ENCODE measurements around the gene ZMIZ1. TPM values are rescaled to one million over a fixed set of nuclear protein-coding genes. Genes with fewer than 3 reads are reported as not detected.

Gene ZMIZ1
- total and polyA plus RNA-seq, 2 donors (not counting 1 experiment from before 2014, with no cell fraction given), result 6.3 to 30.6 TPM

- no peak for DNase-seq (ENCODE audit: low read depth in 2 of 2)
- H3K4me3 ChIP-seq (replicated peaks in 1 of 4; ENCODE audit: control extremely low read depth in 1 of 4, insufficient read depth in 1 of 4, low read depth in 3 of 4, low read length in 4 of 4), result no peak overlapping the region
- H3K27ac ChIP-seq (ENCODE audit: insufficient read depth, low read length), result no peak overlapping the region
- H3K4me2 ChIP-seq (ENCODE audit: extremely low read depth, insufficient read depth, low read length), result no peak overlapping the region
- no peaks in the 10 kb centered on the region for H3K9me3 ChIP-seq (ENCODE audit: control insufficient read depth, insufficient read depth, low read depth, low read length)
- no peak for TF ChIP-seq CTCF (conservative IDR thresholded peaks at IDR 0.05 in 1 of 2, IDR thresholded peaks at IDR 0.05 in 1 of 2; ENCODE audit: low read depth in 1 of 2, low read length in 2 of 2)
- no peak for TF ChIP-seq EZH2 (IDR thresholded peaks at IDR 0.05; ENCODE audit: low read length, missing control alignments)
- peaks cover 6% of the 10 kb centered on the region for H3K27me3 ChIP-seq (ENCODE audit: control insufficient read depth, insufficient read depth, low read length)
- H3K9ac ChIP-seq (ENCODE audit: insufficient read depth, low read length), result no peak overlapping the region
- H2AFZ ChIP-seq (ENCODE audit: low read length), result no peak overlapping the region
- H3K79me2 ChIP-seq (ENCODE audit: control insufficient read depth, insufficient read depth, low read length), result no peaks in the 10 kb centered on the region
- H3K36me3 ChIP-seq (ENCODE audit: control insufficient read depth, insufficient read depth, low read length), result no peaks in the 10 kb centered on the region
- no peaks in the 10 kb centered on the region for H3K4me1 ChIP-seq (ENCODE audit: control insufficient read depth, extremely low read depth, insufficient read depth, low read length)
- H4K20me1 ChIP-seq (ENCODE audit: control insufficient read depth, extremely low read depth, insufficient read depth, low read length), result no peaks in the 10 kb centered on the region
Observed at GRCh38 chr10:79055892-79056291, 12.9 kb upstream of the ZMIZ1 start.

GRCh38 chr10:79056361-79056735, 12.4 kb upstream of the ZMIZ1 start:
- no peak overlapping the region for H3K4me2 ChIP-seq (ENCODE audit: extremely low read depth, insufficient read depth, low read length)
- no peak for DNase-seq (ENCODE audit: low read depth in 2 of 2)
- H4K20me1 ChIP-seq (ENCODE audit: control insufficient read depth, extremely low read depth, insufficient read depth, low read length), result no peaks in the 10 kb centered on the region
- H3K4me3 ChIP-seq (replicated peaks in 1 of 4; ENCODE audit: control extremely low read depth in 1 of 4, insufficient read depth in 1 of 4, low read depth in 3 of 4, low read length in 4 of 4), result no peak overlapping the region
- H3K27ac ChIP-seq (ENCODE audit: insufficient read depth, low read length), result no peak overlapping the region
- TF ChIP-seq CTCF (conservative IDR thresholded peaks at IDR 0.05 in 1 of 2, IDR thresholded peaks at IDR 0.05 in 1 of 2; ENCODE audit: low read depth in 1 of 2, low read length in 2 of 2) (no peak), EZH2 (IDR thresholded peaks at IDR 0.05; ENCODE audit: low read length, missing control alignments) (no peak)
- no peaks in the 10 kb centered on the region for H3K9me3 ChIP-seq (ENCODE audit: control insufficient read depth, insufficient read depth, low read depth, low read length)
- no peak overlapping the region for H3K9ac ChIP-seq (ENCODE audit: insufficient read depth, low read length)
- H3K79me2 ChIP-seq (ENCODE audit: control insufficient read depth, insufficient read depth, low read length), result no peaks in the 10 kb centered on the region
- no peak overlapping the region for H2AFZ ChIP-seq (ENCODE audit: low read length)
- no peaks in the 10 kb centered on the region for H3K4me1 ChIP-seq (ENCODE audit: control insufficient read depth, extremely low read depth, insufficient read depth, low read length)
- no peaks in the 10 kb centered on the region for H3K36me3 ChIP-seq (ENCODE audit: control insufficient read depth, insufficient read depth, low read length)
- H3K27me3 ChIP-seq (ENCODE audit: control insufficient read depth, insufficient read depth, low read length), result peaks cover 6% of the 10 kb centered on the region

- H3K27me3 ChIP-seq (ENCODE audit: control insufficient read depth, insufficient read depth, low read length), result peaks cover 6% of the 10 kb centered on the region
- H3K79me2 ChIP-seq (ENCODE audit: control insufficient read depth, insufficient read depth, low read length), result no peaks in the 10 kb centered on the region
- no peaks in the 10 kb centered on the region for H3K4me1 ChIP-seq (ENCODE audit: control insufficient read depth, extremely low read depth, insufficient read depth, low read length)
- no peak overlapping the region for H2AFZ ChIP-seq (ENCODE audit: low read length)
- H3K4me2 ChIP-seq (ENCODE audit: extremely low read depth, insufficient read depth, low read length), result no peak overlapping the region
- no peak overlapping the region for H3K27ac ChIP-seq (ENCODE audit: insufficient read depth, low read length)
- H3K36me3 ChIP-seq (ENCODE audit: control insufficient read depth, insufficient read depth, low read length), result no peaks in the 10 kb centered on the region
- no peak overlapping the region for H3K9ac ChIP-seq (ENCODE audit: insufficient read depth, low read length)
- no peaks in the 10 kb centered on the region for H3K9me3 ChIP-seq (ENCODE audit: control insufficient read depth, insufficient read depth, low read depth, low read length)
- H4K20me1 ChIP-seq (ENCODE audit: control insufficient read depth, extremely low read depth, insufficient read depth, low read length), result no peaks in the 10 kb centered on the region
- TF ChIP-seq EZH2 (IDR thresholded peaks at IDR 0.05; ENCODE audit: low read length, missing control alignments), result no peak
- no peak for TF ChIP-seq CTCF (conservative IDR thresholded peaks at IDR 0.05 in 1 of 2, IDR thresholded peaks at IDR 0.05 in 1 of 2; ENCODE audit: low read depth in 1 of 2, low read length in 2 of 2)
- DNase-seq (ENCODE audit: low read depth in 2 of 2), result no peak
- no peak overlapping the region for H3K4me3 ChIP-seq (replicated peaks in 1 of 4; ENCODE audit: control extremely low read depth in 1 of 4, insufficient read depth in 1 of 4, low read depth in 3 of 4, low read length in 4 of 4)
Observed at GRCh38 chr10:79056736-79057391, 11.9 kb upstream of the ZMIZ1 start.

All from fibroblast of lung (primary cell).